H1 (cell line): ENCODE results near the gene KCNK7. TPM values are rescaled to one million over a fixed set of nuclear protein-coding genes. Genes with fewer than 3 reads are reported as not detected.

Experiments used
- CTCF ChIA-PET: fragments of 300-600 bp; sonication (Branson Sonifier 250); formaldehyde crosslinking; loops from one replicate; lab custom pipeline; 2021; ENCODE audit not compliant: partially characterized antibody; lab: Charles Lee
- POLR2A ChIA-PET: fragments of 300-600 bp; sonication (Branson Sonifier 250); formaldehyde crosslinking; loops from one replicate; lab custom pipeline; 2021; ENCODE audit warnings: inconsistent platforms; ENCODE audit not compliant: partially characterized antibody; lab: Charles Lee
- DNase-seq, 2 experiments: peaks; one replicate each; pipeline versions ENCODE4 v3.0.0 to v3.0.0-alpha.2; 2010 to 2022; ENCODE audit warnings: low spot score in 2 of 2, low read depth in 1 of 2, mixed read lengths in 1 of 2
- FAIRE-seq: peaks from 2 replicates; lab custom pipeline; 2011; peaks lifted over from hg19 to GRCh38; lab: Jason Lieb, UNC
- H2AFZ ChIP-seq: 2 replicates; pipeline ENCODE4 v1.8.1; 2012; ENCODE audit warnings: low read length, inconsistent platforms
- H2AK5ac ChIP-seq: 2 replicates; pipeline ENCODE4 v1.6.1; 2013; ENCODE audit warnings: low read depth, low read length
- H2BK120ac ChIP-seq: replicated peaks from 2 replicates; pipeline ENCODE3; 2013; ENCODE audit warnings: low read depth, low read length, inconsistent platforms
- H2BK12ac ChIP-seq: 2 replicates; pipeline ENCODE4 v1.6.1; 2013; ENCODE audit warnings: low read depth, low read length
- H2BK15ac ChIP-seq: 2 replicates; pipeline ENCODE4 v1.6.1; 2013; ENCODE audit warnings: low read length
- H2BK20ac ChIP-seq: 2 replicates; pipeline ENCODE4 v1.6.1; 2013; ENCODE audit warnings: low read length
- H2BK5ac ChIP-seq: 2 replicates; pipeline ENCODE4 v1.6.1; 2013; ENCODE audit warnings: low read depth, low read length
- H3K14ac ChIP-seq: 2 replicates; pipeline ENCODE4 v1.6.1; 2013; ENCODE audit warnings: inconsistent platforms; ENCODE audit not compliant: insufficient read length
- H3K18ac ChIP-seq: 2 replicates; pipeline ENCODE4 v1.6.1; 2013; ENCODE audit warnings: low read length; ENCODE audit errors: extremely low read depth
- H3K23ac ChIP-seq: 2 replicates; pipeline ENCODE4 v1.6.1; 2013; ENCODE audit warnings: inconsistent platforms; ENCODE audit not compliant: insufficient read length
- H3K23me2 ChIP-seq: 2 replicates; pipeline ENCODE4 v1.6.1; 2013; ENCODE audit warnings: low read depth, low read length
- H3K27ac ChIP-seq: 2 replicates; pipeline ENCODE4 v1.6.1; 2011; ENCODE audit warnings: low read depth, low read length, inconsistent platforms
- H3K27me3 ChIP-seq, 4 experiments: replicated peaks in 1 of 4; 1 replicate in 1 of 4; 2 replicates in 3 of 4; pipeline versions ENCODE4 v1.6.1 to v1.8.1; 2011 to 2013; ENCODE audit warnings: low read length in 3 of 4, mild to moderate bottlenecking in 3 of 4, inconsistent platforms in 2 of 4, mixed read lengths in 2 of 4, moderate library complexity in 1 of 4; ENCODE audit not compliant: control insufficient read depth in 3 of 4, insufficient read depth in 3 of 4; ENCODE audit errors: extremely low read depth in 1 of 4
- H3K36me3 ChIP-seq, 4 experiments: 2 replicates each; pipeline versions ENCODE4 v1.6.1 to v1.8.1; 2011 to 2013; ENCODE audit warnings: mild to moderate bottlenecking in 4 of 4, low read length in 3 of 4, moderate library complexity in 2 of 4, control low read depth in 1 of 4, inconsistent platforms in 1 of 4; ENCODE audit not compliant: insufficient read depth in 4 of 4, control insufficient read depth in 2 of 4
- H3K4ac ChIP-seq: replicated peaks from 2 replicates; pipeline ENCODE3; 2013; ENCODE audit warnings: low read length, low read depth, mixed read lengths, inconsistent platforms; ENCODE audit not compliant: insufficient read length
- H3K4me1 ChIP-seq, 4 experiments: replicated peaks in 1 of 4; 1 replicate in 1 of 4; 2 replicates in 3 of 4; pipeline versions ENCODE4 v1.6.1 to v1.8.1; 2011 to 2013; ENCODE audit warnings: low read length in 3 of 4, inconsistent platforms in 2 of 4, mixed read lengths in 1 of 4; ENCODE audit not compliant: insufficient read depth in 4 of 4, control insufficient read depth in 3 of 4
- H3K4me2 ChIP-seq, 2 experiments: 2 replicates each; pipeline versions ENCODE4 v1.6.1 to v1.8.1; 2011 to 2013; ENCODE audit warnings: low read depth in 2 of 2, low read length in 2 of 2, control low read depth in 1 of 2, inconsistent platforms in 1 of 2, mild to moderate bottlenecking in 1 of 2; ENCODE audit not compliant: insufficient read depth in 1 of 2
- H3K4me3 ChIP-seq, 4 experiments: fragments of 200-600, 300-600 bp in 1 of 4; sonication (generic), shearing (Covaris generic), sonication (Bioruptor Twin) in 1 of 4; 2 replicates each; pipeline versions ENCODE4 v1.5.1 to v1.8.1; 2011 to 2016; ENCODE audit warnings: low read length in 4 of 4, low read depth in 3 of 4, control low read depth in 2 of 4, inconsistent platforms in 2 of 4, mild to moderate bottlenecking in 2 of 4, mixed read lengths in 1 of 4, moderate library complexity in 1 of 4; ENCODE audit not compliant: insufficient read depth in 2 of 4; ENCODE audit errors: extremely low read depth in 1 of 4
- H3K56ac ChIP-seq: replicated peaks from 2 replicates; pipeline ENCODE3; 2013; ENCODE audit warnings: low read depth, mild to moderate bottlenecking, mixed read lengths, low read length, inconsistent platforms; ENCODE audit not compliant: insufficient read length
- H3K79me1 ChIP-seq: 2 replicates; pipeline ENCODE4 v1.6.1; 2013; ENCODE audit warnings: low read depth, low read length, control low read depth
- H3K79me2 ChIP-seq, 2 experiments: 2 replicates each; pipeline versions ENCODE4 v1.6.1 to v1.8.1; 2012 to 2013; ENCODE audit warnings: low read length in 2 of 2, mild to moderate bottlenecking in 2 of 2, inconsistent platforms in 1 of 2; ENCODE audit not compliant: insufficient read depth in 2 of 2, control insufficient read depth in 1 of 2
- H3K9ac ChIP-seq, 4 experiments: replicated peaks in 1 of 4; 1 replicate in 1 of 4; 2 replicates in 3 of 4; pipeline versions ENCODE4 v1.6.1 to v1.8.1; 2011 to 2013; ENCODE audit warnings: low read depth in 3 of 4, low read length in 3 of 4, control low read depth in 2 of 4, mild to moderate bottlenecking in 2 of 4, moderate library complexity in 2 of 4, inconsistent platforms in 1 of 4; ENCODE audit errors: extremely low read depth in 1 of 4
- H3K9me3 ChIP-seq, 2 experiments: 2 replicates each; pipeline versions ENCODE4 v1.6.1 to v1.8.1; 2012 to 2013; ENCODE audit warnings: mild to moderate bottlenecking in 2 of 2, moderate library complexity in 2 of 2, control low read depth in 1 of 2, inconsistent platforms in 1 of 2, low read depth in 1 of 2, low read length in 1 of 2, mixed read lengths in 1 of 2; ENCODE audit not compliant: insufficient read depth in 2 of 2
- H4K20me1 ChIP-seq, 2 experiments: replicated peaks in 1 of 2; 2 replicates each; pipeline versions ENCODE3 to v1.8.1; 2011 to 2013; ENCODE audit warnings: inconsistent platforms in 2 of 2, low read length in 2 of 2, mild to moderate bottlenecking in 1 of 2; ENCODE audit not compliant: insufficient read depth in 2 of 2, control insufficient read depth in 1 of 2
- H4K5ac ChIP-seq: 2 replicates; pipeline ENCODE4 v1.6.1; 2013; ENCODE audit warnings: low read length, low read depth, mixed read lengths, inconsistent platforms; ENCODE audit not compliant: insufficient read length
- H4K8ac ChIP-seq: 2 replicates; pipeline ENCODE4 v1.8.0; 2013; ENCODE audit warnings: mild to moderate bottlenecking, moderate library complexity, low read length, inconsistent platforms; ENCODE audit not compliant: insufficient read depth; ENCODE audit errors: extremely low read depth
- H4K91ac ChIP-seq: replicated peaks from 2 replicates; pipeline ENCODE3; 2013; ENCODE audit warnings: low read length, mixed read lengths, inconsistent platforms; ENCODE audit not compliant: insufficient read length
- CTCF ChIP-seq, 3 experiments: IDR thresholded peaks; 1 replicate in 2 of 3; 2 replicates in 1 of 3; pipeline versions ENCODE4 v1.5.1 to v1.6.1; 2011; ENCODE audit warnings: low read length in 3 of 3, mild to moderate bottlenecking in 3 of 3, inconsistent platforms in 2 of 3, low read depth in 1 of 3, moderate library complexity in 1 of 3; ENCODE audit not compliant: insufficient read depth in 1 of 3; ENCODE audit errors: control extremely low read depth in 1 of 3
- KDM1A ChIP-seq: fragments of 200-600, 300-600 bp; sonication (generic); IDR thresholded peaks from 2 replicates; pipeline ENCODE4 v1.7.1; 2016; ENCODE audit warnings: mild to moderate bottlenecking, low read length, borderline replicate concordance
- RAD21 ChIP-seq, 2 experiments: IDR thresholded peaks in 1 of 2; conservative IDR thresholded peaks in 1 of 2; 2 replicates each; pipeline ENCODE4 v1.6.1; 2011; ENCODE audit warnings: low read depth in 2 of 2, low read length in 2 of 2, improper control_type of control experiment in 1 of 2, inconsistent platforms in 1 of 2, mild to moderate bottlenecking in 1 of 2, moderate library complexity in 1 of 2
- WGBS, 2 experiments: shearing (Covaris generic) in 1 of 2; methylation state at CpG; one replicate each; pipeline versions ENCODE4 v1.1.6 to v1.1.7; 2013 to 2015; ENCODE audit warnings: low lambda C conversion rate in 2 of 2, mixed read lengths in 2 of 2, inconsistent platforms in 1 of 2, low coverage in 1 of 2, missing lambda C conversion rate in 1 of 2; ENCODE audit not compliant: insufficient replicate concordance in 2 of 2, insufficient coverage in 1 of 2, insufficient read length in 1 of 2; ENCODE audit errors: extremely low coverage in 1 of 2, missing lambda C conversion rate in 1 of 2; 5-methylcytosine and 5-hydroxymethylcytosine counted together
- polyA plus RNA-seq, 7 experiments: library from polyadenylated mRNA; depleted of rRNA in 3 of 7; stranded (reverse) in 5 of 7; unstranded in 2 of 7; fragments of >200 nt in 5 of 7; fragments of 200-250 nt in 2 of 7; gene quantifications; 1 replicate in 5 of 7; 2 replicates in 1 of 7; 4 replicates in 1 of 7; pipeline versions ENCODE4 v1.2.1 to v1.2.3, GENCODE V29; 2011 to 2013; ENCODE audit warnings: missing spikeins in 2 of 7, mixed read lengths in 2 of 7
- total RNA-seq: library from RNA; stranded (reverse); fragmentation: NEBNext Ultra II Directional; extraction: Animal tissue kit (Norgen Biotek cat#: 25700); gene quantifications from 2 replicates; pipeline ENCODE4 v1.2.1, GENCODE V29; 2021

Gene KCNK7
- total and polyA plus RNA-seq, 2 of the 8 experiments (the other 6 are each of a cell fraction or from before 2014, with no cell fraction given): 0.74 to 1.0 TPM

- Histone ChIP-seq H3K14ac (no peak overlapping the region), H3K23ac (no peak overlapping the region), H3K23me2 (peaks cover 9% of the 10 kb centered on the region; the same call in 1 of the 2 replicates), H3K36me3 (peaks cover 0 to 6% (median 2%) of the 10 kb centered on the region in 4 experiments; a peak in 3 of 8 replicates), H4K5ac (no peak overlapping the region), H3K4me3 (no peak overlapping the region), H2BK12ac (peak overlapping the region; percentile 80; the same call in 1 of the 2 replicates), H3K79me2 (no peaks in the 10 kb centered on the region), H2BK5ac (peak overlapping the region; percentile 81; the same call in 1 of the 2 replicates), H3K56ac (no peak overlapping the region), H3K9me3 (no peaks in the 10 kb centered on the region), H3K9ac (no peak overlapping the region), H3K4me1 (peaks cover 3 to 10% (median 8%) of the 10 kb centered on the region in 4 experiments), H4K8ac (no peak overlapping the region), H2AFZ (no peak overlapping the region), H3K27me3 (peaks cover 8 to 27% (median 22%) of the 10 kb centered on the region in 4 experiments), H4K20me1 (peaks cover 0 to 4% of the 10 kb centered on the region in 2 experiments), H2BK120ac (no peak overlapping the region), H4K91ac (peak overlapping the region; percentile 48), H2BK20ac (no peak overlapping the region), H3K18ac (peak overlapping the region; percentile 15; the same call in 1 of the 2 replicates), H3K79me1 (no peaks in the 10 kb centered on the region), H2AK5ac (0 out of 2 replicates have a peak overlapping the region, but pooled peaks have one; percentile 25), H3K4ac (peak overlapping the region; percentile 94), H2BK15ac (peak overlapping the region; percentile 72; the same call in 1 of the 2 replicates), H3K27ac (no peak overlapping the region), H3K4me2 (peak overlapping the region in 1 of 2 experiments; percentile 60; a peak in 1 of 4 replicates)
- TF ChIP-seq KDM1A (no peak), RAD21 (IDR thresholded peaks at IDR 0.05 in 1 of 2, conservative IDR thresholded peaks at IDR 0.05 in 1 of 2; ENCODE audit: low read depth in 2 of 2, low read length in 2 of 2) (peak; percentile 45 to 52; a peak in 3 of 4 replicates), CTCF (IDR thresholded peaks at IDR 0.05; ENCODE audit: control extremely low read depth in 1 of 3, insufficient read depth in 1 of 3, low read depth in 1 of 3, low read length in 3 of 3) (peak in 2 of 3 experiments; percentile 73 to 90; a peak in 3 of 4 replicates)
- FAIRE-seq (peak; percentile 75), DNase-seq (no peak)
- POLR2A ChIA-PET: interaction anchor here (0.6 to 6.8 kb wide), 17 partner anchors 9 to 103 kb away, joined by 3 to 41 read pairs (median 5); partner anchors contain the start of genes EHBP1L1, MAP3K11 and PCNX3
- CTCF ChIA-PET: interaction anchor here (0.6 to 14.5 kb wide), 41 partner anchors 9 to 1880 kb away, joined by 3 to 227 read pairs (median 4); partner anchors contain the start of genes EHBP1L1, FAM89B, MAP3K11 and PCNX3
- WGBS, 2 experiments: 79% methylated on average over 23 of the region's 26 CpGs; no CpG with 5 or more reads in 1 of the 2 experiments
Measured at GRCh38 chr11:65593518-65594414, 1.8 kb downstream of the KCNK7 start.
